HG03039 (cell line): Measurements from ENCODE around the gene PDK4.

Experiments
- ATAC-seq: cut with Tn5 transposase; IDR thresholded peaks from one replicate; pipeline ENCODE4 v1.9.1; 2021; ENCODE audit warnings: mild to moderate bottlenecking, moderate library complexity; ENCODE audit not compliant: unreplicated experiment

Gene PDK4

GRCh38 chr7:95535662-95536061, 60.7 kb downstream of the PDK4 start:
- no peak for ATAC-seq

GRCh38 chr7:95534796-95535195, 61.5 kb downstream of the PDK4 start:
- ATAC-seq: no peak
